ENCODE results near the gene ATXN7L1.

ATXN7L1 gene

DNA sequence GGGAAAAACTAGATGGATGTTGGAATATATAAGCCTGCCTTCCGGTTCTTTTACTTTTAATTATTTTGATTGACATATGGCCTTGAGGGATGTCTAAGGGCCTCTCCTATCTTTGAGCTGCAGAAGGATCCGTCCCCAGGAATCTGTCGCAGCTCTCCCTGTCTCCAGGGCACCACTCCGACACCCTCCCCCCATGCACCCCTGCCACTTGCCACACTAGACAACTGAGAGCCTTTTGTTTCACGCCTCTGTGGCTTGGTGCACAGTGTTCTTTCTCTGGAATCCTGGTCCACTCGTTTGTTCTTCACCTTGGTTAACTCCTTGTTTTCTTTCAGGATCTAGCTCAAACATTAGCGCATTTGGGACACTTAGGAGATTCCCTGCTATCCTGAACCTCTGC lies 171.0 kb downstream of the ATXN7L1 start (continued):
- TF ChIP-seq ZNF302 (tag by site-specific recombination; IDR thresholded peaks at IDR 0.05; ENCODE audit: low read depth) (no peak), ZNF544 (tag by site-specific recombination; IDR thresholded peaks at IDR 0.05) (no peak), ZBTB7A (tag by site-specific recombination; IDR thresholded peaks at IDR 0.05; ENCODE audit: low read depth) (no peak), YY2 (tag by site-specific recombination; IDR thresholded peaks at IDR 0.05) (no peak), ZNF423 (tag by site-specific recombination; IDR thresholded peaks at IDR 0.05) (no peak), ZNF157 (tag by site-specific recombination; IDR thresholded peaks at IDR 0.05) (no peak), RBAK (tag by site-specific recombination; IDR thresholded peaks at IDR 0.05) (no peak)
- TF ChIP-seq, protein P1, sequence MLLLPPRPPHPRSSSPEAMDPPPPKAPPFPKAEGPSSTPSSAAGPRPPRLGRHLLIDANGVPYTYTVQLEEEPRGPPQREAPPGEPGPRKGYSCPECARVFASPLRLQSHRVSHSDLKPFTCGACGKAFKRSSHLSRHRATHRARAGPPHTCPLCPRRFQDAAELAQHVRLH (tag by site-specific recombination; IDR thresholded peaks at IDR 0.05): no peak

DNA sequence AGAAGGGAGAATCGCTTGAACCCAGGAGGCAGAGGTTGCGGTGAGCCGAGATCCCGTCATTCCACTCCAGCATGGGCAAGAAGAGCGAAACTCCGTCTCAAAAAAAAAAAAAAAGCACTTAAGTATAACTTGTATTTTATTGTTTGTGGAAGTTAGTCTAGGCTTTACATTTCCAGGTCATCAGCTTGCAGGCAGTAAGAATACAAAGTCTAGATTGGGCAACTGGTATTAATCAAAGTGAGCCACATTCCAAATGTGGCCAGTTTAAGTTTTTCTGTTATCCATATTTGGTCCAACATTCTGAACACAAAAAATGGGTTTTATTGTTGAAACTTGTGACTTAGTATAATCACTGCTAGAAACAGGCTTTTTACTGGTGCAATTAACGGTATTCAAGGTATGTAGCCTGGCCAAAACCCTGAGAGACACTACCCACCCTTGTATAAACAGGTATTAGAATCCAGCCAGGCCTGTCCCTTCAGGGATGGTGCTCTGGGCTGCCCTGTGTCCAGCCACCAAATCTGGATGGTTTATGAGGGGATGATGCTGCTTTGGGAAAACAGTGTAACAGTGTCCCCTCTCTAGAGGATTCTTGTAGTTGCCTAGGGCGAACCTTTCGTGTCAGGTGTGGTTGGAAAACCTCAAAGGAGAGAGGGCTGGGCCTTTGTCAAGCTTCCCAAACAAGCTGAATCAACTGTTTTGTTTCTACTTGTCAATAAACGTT lies 173.0 kb downstream of the ATXN7L1 start:
- POLR2A ChIA-PET: no interaction called here
- Histone ChIP-seq H3K27ac (ENCODE audit: extremely low read depth, low read depth, low read length) (no peak overlapping the region), H3K4me1 (ENCODE audit: control insufficient read depth, insufficient read depth, low read length) (no peaks in the 10 kb centered on the region), H3K36me3 (ENCODE audit: control insufficient read depth in 2 of 2, insufficient read depth in 1 of 2, low read length in 2 of 2) (no peaks in the 10 kb centered on the region), H3K4me3 (ENCODE audit: low read depth, low read length) (no peak overlapping the region), H3K9me3 (ENCODE audit: control insufficient read depth, insufficient read depth, low read depth, low read length) (no peaks in the 10 kb centered on the region)
- no peak for TF ChIP-seq GLIS2 (tag by site-specific recombination; IDR thresholded peaks at IDR 0.05)
- TF ChIP-seq KLF9 (tag by site-specific recombination; IDR thresholded peaks at IDR 0.05; ENCODE audit: low read depth): no peak
- TF ChIP-seq GLIS1 (tag by site-specific recombination; IDR thresholded peaks at IDR 0.05): no peak
- TF ChIP-seq ZNF214 (tag by site-specific recombination; IDR thresholded peaks at IDR 0.05; ENCODE audit: borderline replicate concordance): no peak
- no peak for TF ChIP-seq BCL11B (tag by site-specific recombination; IDR thresholded peaks at IDR 0.05; ENCODE audit: low read depth)
- no peak for TF ChIP-seq HOXA7 (CRISPR knock-in tag; IDR thresholded peaks at IDR 0.05; ENCODE audit: borderline replicate concordance)
- no peak for TF ChIP-seq YY2 (tag by site-specific recombination; IDR thresholded peaks at IDR 0.05)
- no peak for TF ChIP-seq ZNF202 (tag by site-specific recombination; IDR thresholded peaks at IDR 0.05; ENCODE audit: borderline replicate concordance)
- no peak for TF ChIP-seq ZNF701 (tag by site-specific recombination; IDR thresholded peaks at IDR 0.05)
- TF ChIP-seq ZNF530 (tag by site-specific recombination; IDR thresholded peaks at IDR 0.05; ENCODE audit: low read depth): no peak
- no peak for TF ChIP-seq ZNF792 (tag by site-specific recombination; IDR thresholded peaks at IDR 0.05)
- TF ChIP-seq, protein P2, sequence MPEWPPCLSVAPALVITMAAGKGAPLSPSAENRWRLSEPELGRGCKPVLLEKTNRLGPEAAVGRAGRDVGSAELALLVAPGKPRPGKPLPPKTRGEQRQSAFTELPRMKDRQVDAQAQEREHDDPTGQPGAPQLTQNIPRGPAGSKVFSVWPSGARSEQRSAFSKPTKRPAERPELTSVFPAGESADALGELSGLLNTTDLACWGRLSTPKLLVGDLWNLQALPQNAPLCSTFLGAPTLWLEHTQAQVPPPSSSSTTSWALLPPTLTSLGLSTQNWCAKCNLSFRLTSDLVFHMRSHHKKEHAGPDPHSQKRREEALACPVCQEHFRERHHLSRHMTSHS (tag by site-specific recombination; IDR thresholded peaks at IDR 0.05): no peak
- no peak for TF ChIP-seq FEZF1 (tag by site-specific recombination; IDR thresholded peaks at IDR 0.05)
- TF ChIP-seq, protein P3, sequence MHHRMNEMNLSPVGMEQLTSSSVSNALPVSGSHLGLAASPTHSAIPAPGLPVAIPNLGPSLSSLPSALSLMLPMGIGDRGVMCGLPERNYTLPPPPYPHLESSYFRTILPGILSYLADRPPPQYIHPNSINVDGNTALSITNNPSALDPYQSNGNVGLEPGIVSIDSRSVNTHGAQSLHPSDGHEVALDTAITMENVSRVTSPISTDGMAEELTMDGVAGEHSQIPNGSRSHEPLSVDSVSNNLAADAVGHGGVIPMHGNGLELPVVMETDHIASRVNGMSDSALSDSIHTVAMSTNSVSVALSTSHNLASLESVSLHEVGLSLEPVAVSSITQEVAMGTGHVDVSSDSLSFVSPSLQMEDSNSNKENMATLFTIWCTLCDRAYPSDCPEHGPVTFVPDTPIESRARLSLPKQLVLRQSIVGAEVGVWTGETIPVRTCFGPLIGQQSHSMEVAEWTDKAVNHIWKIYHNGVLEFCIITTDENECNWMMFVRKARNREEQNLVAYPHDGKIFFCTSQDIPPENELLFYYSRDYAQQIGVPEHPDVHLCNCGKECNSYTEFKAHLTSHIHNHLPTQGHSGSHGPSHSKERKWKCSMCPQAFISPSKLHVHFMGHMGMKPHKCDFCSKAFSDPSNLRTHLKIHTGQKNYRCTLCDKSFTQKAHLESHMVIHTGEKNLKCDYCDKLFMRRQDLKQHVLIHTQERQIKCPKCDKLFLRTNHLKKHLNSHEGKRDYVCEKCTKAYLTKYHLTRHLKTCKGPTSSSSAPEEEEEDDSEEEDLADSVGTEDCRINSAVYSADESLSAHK (tag by site-specific recombination; IDR thresholded peaks at IDR 0.05): no peak
- TF ChIP-seq ZBTB1 (tag by site-specific recombination; IDR thresholded peaks at IDR 0.05): no peak
- TF ChIP-seq ZNF549 (tag by site-specific recombination; IDR thresholded peaks at IDR 0.05): no peak
- TF ChIP-seq, protein P4, sequence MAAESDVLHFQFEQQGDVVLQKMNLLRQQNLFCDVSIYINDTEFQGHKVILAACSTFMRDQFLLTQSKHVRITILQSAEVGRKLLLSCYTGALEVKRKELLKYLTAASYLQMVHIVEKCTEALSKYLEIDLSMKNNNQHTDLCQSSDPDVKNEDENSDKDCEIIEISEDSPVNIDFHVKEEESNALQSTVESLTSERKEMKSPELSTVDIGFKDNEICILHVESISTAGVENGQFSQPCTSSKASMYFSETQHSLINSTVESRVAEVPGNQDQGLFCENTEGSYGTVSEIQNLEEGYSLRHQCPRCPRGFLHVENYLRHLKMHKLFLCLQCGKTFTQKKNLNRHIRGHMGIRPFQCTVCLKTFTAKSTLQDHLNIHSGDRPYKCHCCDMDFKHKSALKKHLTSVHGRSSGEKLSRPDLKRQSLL (tag by site-specific recombination; IDR thresholded peaks at IDR 0.05): no peak
- no peak for TF ChIP-seq ZNF10 (tag by site-specific recombination; IDR thresholded peaks at IDR 0.05)
- CTCF ChIA-PET: interaction anchor here (0.6 to 0.7 kb wide), 2 partner anchors 56 to 338 kb away, joined by 3 to 4 read pairs; no protein-coding TSS in a partner anchor

Data from HEK293 (cell line).